ENCODE data around the gene RHOT2.

DNA sequence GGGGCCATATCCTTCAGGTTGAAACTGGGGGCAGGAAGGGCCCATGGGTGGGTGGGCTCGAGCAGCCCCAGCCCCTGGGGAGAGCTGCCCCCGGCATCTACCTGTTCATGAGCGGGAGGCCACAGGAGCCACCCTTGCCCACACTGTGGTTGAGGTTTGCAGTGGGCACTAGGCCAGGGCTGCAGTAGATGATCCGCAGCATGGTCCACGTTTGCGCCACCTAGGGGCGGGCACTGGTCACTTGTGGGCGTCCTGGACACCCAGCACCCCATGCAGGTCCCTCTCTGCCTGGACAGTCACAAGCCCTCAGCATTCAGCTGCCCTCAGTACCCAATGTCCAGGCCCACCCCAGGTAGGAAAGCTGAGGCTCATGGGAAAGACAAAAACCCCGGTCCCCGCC is 18.0 kb downstream of the RHOT2 start:
- TF ChIP-seq, protein P1, sequence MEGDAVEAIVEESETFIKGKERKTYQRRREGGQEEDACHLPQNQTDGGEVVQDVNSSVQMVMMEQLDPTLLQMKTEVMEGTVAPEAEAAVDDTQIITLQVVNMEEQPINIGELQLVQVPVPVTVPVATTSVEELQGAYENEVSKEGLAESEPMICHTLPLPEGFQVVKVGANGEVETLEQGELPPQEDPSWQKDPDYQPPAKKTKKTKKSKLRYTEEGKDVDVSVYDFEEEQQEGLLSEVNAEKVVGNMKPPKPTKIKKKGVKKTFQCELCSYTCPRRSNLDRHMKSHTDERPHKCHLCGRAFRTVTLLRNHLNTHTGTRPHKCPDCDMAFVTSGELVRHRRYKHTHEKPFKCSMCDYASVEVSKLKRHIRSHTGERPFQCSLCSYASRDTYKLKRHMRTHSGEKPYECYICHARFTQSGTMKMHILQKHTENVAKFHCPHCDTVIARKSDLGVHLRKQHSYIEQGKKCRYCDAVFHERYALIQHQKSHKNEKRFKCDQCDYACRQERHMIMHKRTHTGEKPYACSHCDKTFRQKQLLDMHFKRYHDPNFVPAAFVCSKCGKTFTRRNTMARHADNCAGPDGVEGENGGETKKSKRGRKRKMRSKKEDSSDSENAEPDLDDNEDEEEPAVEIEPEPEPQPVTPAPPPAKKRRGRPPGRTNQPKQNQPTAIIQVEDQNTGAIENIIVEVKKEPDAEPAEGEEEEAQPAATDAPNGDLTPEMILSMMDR (optimal IDR thresholded peaks at IDR 0.05 in 1 of 3, IDR thresholded peaks at IDR 0.05 in 1 of 3, conservative IDR thresholded peaks at IDR 0.05 in 1 of 3; ENCODE audit: extremely low read depth in 1 of 3, insufficient read depth in 2 of 3, low read length in 3 of 3), result peak; percentile 36 to 79 (median 72)
- no peak for TF ChIP-seq EZH2 (IDR thresholded peaks at IDR 0.05; ENCODE audit: low read length)

All from keratinocyte (primary cell).